Caco-2 (cell line): ENCODE data around the gene UQCRHL. TPM values are rescaled to one million over a fixed set of nuclear protein-coding genes. Genes with fewer than 3 reads are reported as not detected.
A peak's percentile ranks its signal among the peaks of the same experiment; 100 is the strongest.

Source experiments
- BruUV-seq: library from RNA; stranded (reverse); fragments of 400-500 nt; replicated peaks from 2 replicates; lab custom pipeline; 2021; lab: Mats Ljungman, UMichigan
- CTCF ChIA-PET: fragments of 300-600 bp; sonication (Branson Sonifier 250); formaldehyde crosslinking; loops from one replicate; lab custom pipeline; 2022; ENCODE audit warnings: antibody characterized with exemption; lab: Charles Lee
- POLR2A ChIA-PET: fragments of 300-600 bp; sonication (Branson Sonifier 250); formaldehyde crosslinking; loops from one replicate; lab custom pipeline; 2022; ENCODE audit warnings: antibody characterized with exemption; lab: Charles Lee
- DNase-seq, 2 experiments: peaks; one replicate each; pipeline versions ENCODE4 v3.0.0 to v3.0.0-alpha.2; 2020 to 2022
- H3K27me3 ChIP-seq: replicated peaks from 2 replicates; pipeline ENCODE4 v1.6.0; 2011; ENCODE audit warnings: low read length; ENCODE audit not compliant: control insufficient read depth, insufficient read depth
- H3K36me3 ChIP-seq: 2 replicates; pipeline ENCODE4 v1.5.1; 2011; ENCODE audit warnings: low read length; ENCODE audit not compliant: control insufficient read depth, insufficient read depth
- H3K4me1 ChIP-seq: fragments of 250-450 bp; sonication (Bioruptor Pico); 2 replicates; pipeline ENCODE4 v1.5.1; 2020; ENCODE audit warnings: mild to moderate bottlenecking
- H3K4me3 ChIP-seq: 2 replicates; pipeline ENCODE4 v1.5.1; 2011; ENCODE audit warnings: low read depth, mild to moderate bottlenecking, control low read depth, low read length
- H3K9me3 ChIP-seq: fragments of 250-450 bp; sonication (Bioruptor Pico); 2 replicates; pipeline ENCODE4 v1.5.1; 2020; ENCODE audit warnings: mild to moderate bottlenecking, moderate library complexity
- H3K27ac Mint-ChIP-seq: one replicate; pipeline ENCODE4 v1.8.0; 2022; ENCODE audit warnings: mixed read lengths; ENCODE audit not compliant: unreplicated experiment
- H3K27me3 Mint-ChIP-seq: one replicate; pipeline ENCODE4 v1.8.0; 2022; ENCODE audit warnings: mixed read lengths; ENCODE audit not compliant: insufficient read depth, unreplicated experiment
- H3K36me3 Mint-ChIP-seq: one replicate; pipeline ENCODE4 v1.8.0; 2022; ENCODE audit warnings: mild to moderate bottlenecking, mixed read lengths; ENCODE audit not compliant: insufficient read depth, unreplicated experiment
- H3K4me1 Mint-ChIP-seq: one replicate; pipeline ENCODE4 v1.8.0; 2022; ENCODE audit warnings: low read depth, mixed read lengths; ENCODE audit not compliant: unreplicated experiment
- H3K4me3 Mint-ChIP-seq: one replicate; pipeline ENCODE4 v1.8.0; 2022; ENCODE audit warnings: mild to moderate bottlenecking, moderate library complexity, mixed read lengths; ENCODE audit not compliant: unreplicated experiment
- H3K9me3 Mint-ChIP-seq: one replicate; pipeline ENCODE4 v1.8.0; 2022; ENCODE audit warnings: mixed read lengths; ENCODE audit not compliant: unreplicated experiment
- intact Hi-C: fragments of 100-400 bp; cut with micrococcal nuclease; formaldehyde crosslinking; loops from one replicate; pipeline ENCODE4 v1.10.0; 2022; ENCODE audit not compliant: unreplicated experiment
- total RNA-seq: library from RNA; stranded (reverse); gene quantifications from 2 replicates; pipeline ENCODE4 v1.2.3, GENCODE V29; 2022
- TF ChIP-seq, protein P1 (sequence below), 2 experiments: fragments of 200-600 bp in 1 of 2; IDR thresholded peaks; 1 replicate in 1 of 2; 2 replicates in 1 of 2; pipeline versions ENCODE4 v1.5.1 to v1.8.0; 2011 to 2022; ENCODE audit warnings: antibody characterized with exemption in 1 of 2, control low read depth in 1 of 2, inconsistent platforms in 1 of 2, low read depth in 1 of 2, low read length in 1 of 2, mild to moderate bottlenecking in 1 of 2, moderate library complexity in 1 of 2; ENCODE audit not compliant: insufficient read depth in 1 of 2, severe bottlenecking in 1 of 2, unreplicated experiment in 1 of 2

Gene UQCRHL
- total RNA-seq, 1 experiment from 2014 or later: 1.8 TPM

DNA sequence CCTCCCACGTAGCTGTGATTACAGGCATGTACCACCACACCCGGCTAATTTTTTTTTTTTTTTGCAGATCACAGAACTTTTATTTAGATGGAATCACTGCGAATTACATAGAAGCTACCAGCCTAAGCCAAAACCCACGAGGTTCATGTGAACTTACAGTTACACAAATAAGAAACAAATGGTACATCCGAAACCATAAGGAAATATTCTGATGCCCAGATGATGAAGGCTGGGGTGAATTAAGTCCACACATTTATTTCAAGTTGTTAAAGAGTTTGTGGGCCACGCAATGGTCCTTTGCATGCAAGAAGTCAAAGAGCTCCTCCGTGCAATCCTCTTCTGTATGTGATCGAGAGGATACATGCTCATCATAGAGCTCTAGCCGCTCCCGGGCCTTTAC, 328 bp downstream of the UQCRHL start:
- CTCF ChIA-PET: no interaction called here
- intact Hi-C loops: no loop called here
- POLR2A ChIA-PET: no interaction called here
- H3K36me3 Mint-ChIP-seq: no peaks in the 10 kb centered on the region
- Histone ChIP-seq H3K9me3 (no peaks in the 10 kb centered on the region), H3K27me3 (no peaks in the 10 kb centered on the region), H3K4me3 (no peak overlapping the region), H3K4me1 (peaks cover 15% of the 10 kb centered on the region), H3K36me3 (no peaks in the 10 kb centered on the region)
- H3K27ac Mint-ChIP-seq: no peak overlapping the region
- peaks cover 24% of the 10 kb centered on the region for H3K4me1 Mint-ChIP-seq
- TF ChIP-seq, protein P1, sequence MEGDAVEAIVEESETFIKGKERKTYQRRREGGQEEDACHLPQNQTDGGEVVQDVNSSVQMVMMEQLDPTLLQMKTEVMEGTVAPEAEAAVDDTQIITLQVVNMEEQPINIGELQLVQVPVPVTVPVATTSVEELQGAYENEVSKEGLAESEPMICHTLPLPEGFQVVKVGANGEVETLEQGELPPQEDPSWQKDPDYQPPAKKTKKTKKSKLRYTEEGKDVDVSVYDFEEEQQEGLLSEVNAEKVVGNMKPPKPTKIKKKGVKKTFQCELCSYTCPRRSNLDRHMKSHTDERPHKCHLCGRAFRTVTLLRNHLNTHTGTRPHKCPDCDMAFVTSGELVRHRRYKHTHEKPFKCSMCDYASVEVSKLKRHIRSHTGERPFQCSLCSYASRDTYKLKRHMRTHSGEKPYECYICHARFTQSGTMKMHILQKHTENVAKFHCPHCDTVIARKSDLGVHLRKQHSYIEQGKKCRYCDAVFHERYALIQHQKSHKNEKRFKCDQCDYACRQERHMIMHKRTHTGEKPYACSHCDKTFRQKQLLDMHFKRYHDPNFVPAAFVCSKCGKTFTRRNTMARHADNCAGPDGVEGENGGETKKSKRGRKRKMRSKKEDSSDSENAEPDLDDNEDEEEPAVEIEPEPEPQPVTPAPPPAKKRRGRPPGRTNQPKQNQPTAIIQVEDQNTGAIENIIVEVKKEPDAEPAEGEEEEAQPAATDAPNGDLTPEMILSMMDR (IDR thresholded peaks at IDR 0.05; ENCODE audit: insufficient read depth in 1 of 2, low read depth in 1 of 2, low read length in 1 of 2, severe bottlenecking in 1 of 2, unreplicated experiment in 1 of 2): no peak
- no peak for DNase-seq
- H3K27me3 Mint-ChIP-seq: no peaks in the 10 kb centered on the region
- no peaks in the 10 kb centered on the region for H3K9me3 Mint-ChIP-seq
- BruUV-seq: no TSS peak
- H3K4me3 Mint-ChIP-seq: no peak overlapping the region

DNA sequence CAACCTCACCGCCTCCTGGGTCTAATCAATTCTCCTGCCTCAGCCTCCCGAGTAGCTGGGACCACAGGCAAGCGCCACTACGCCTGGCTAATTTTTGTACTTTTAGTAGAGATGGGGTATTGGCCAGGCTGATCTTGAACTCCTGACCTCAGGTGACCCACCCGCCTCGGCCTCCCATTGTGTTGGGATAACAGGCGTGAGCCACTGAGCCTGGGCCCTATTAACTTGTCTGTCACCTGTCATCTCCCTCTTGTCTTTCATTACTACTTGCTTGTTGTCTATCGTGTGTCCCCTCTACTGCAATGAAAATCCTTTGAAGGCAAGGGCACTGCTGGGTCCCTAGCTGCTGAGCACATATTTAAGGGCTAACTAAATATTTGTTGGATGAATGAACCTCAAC, 3.4 kb downstream of the UQCRHL start:
- Histone ChIP-seq H3K4me3 (no peak overlapping the region), H3K27me3 (no peaks in the 10 kb centered on the region), H3K9me3 (no peaks in the 10 kb centered on the region), H3K36me3 (no peaks in the 10 kb centered on the region), H3K4me1 (peaks cover 38% of the 10 kb centered on the region)
- Mint-ChIP-seq H3K4me3 (no peak overlapping the region), H3K36me3 (peaks cover 17% of the 10 kb centered on the region), H3K4me1 (peaks cover 48% of the 10 kb centered on the region), H3K9me3 (no peaks in the 10 kb centered on the region), H3K27me3 (no peaks in the 10 kb centered on the region), H3K27ac (no peak overlapping the region)
- TF ChIP-seq, protein P1 (IDR thresholded peaks at IDR 0.05; ENCODE audit: insufficient read depth in 1 of 2, low read depth in 1 of 2, low read length in 1 of 2, severe bottlenecking in 1 of 2, unreplicated experiment in 1 of 2): no peak
- CTCF ChIA-PET: interaction anchor here (0.7 kb wide), 1 partner anchor 9 kb away, joined by 6 read pairs; no protein-coding TSS in a partner anchor
- no TSS peak for BruUV-seq
- intact Hi-C loops: loop anchor here (5.0 kb wide), 1 partner anchor 118 kb away; no protein-coding TSS in a partner anchor
- no peak for DNase-seq
- POLR2A ChIA-PET: no interaction called here

DNA sequence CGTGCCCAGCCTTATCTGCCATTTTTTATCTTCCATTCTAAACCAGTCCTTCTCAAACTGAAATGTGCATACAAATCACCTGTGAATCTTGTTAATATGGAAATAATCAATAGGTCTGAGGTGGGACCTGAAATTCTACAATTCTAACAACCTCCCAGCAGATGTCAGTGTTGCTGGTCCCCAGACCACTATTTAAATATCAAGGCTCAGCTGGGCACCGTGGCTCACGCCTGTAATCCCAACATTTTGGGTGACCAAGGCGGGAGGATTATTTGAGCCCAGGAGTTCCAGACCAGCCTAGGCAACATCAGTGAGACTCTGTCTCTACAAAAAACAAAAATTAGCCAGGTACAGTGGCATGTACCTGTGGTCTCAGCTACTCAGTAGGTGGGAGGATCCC, 4.1 kb downstream of the UQCRHL start:
- intact Hi-C loops: loop anchor here (5.0 kb wide), 1 partner anchor 119 kb away; no protein-coding TSS in a partner anchor
- H3K36me3 Mint-ChIP-seq: peaks cover 21% of the 10 kb centered on the region
- Histone ChIP-seq H3K36me3 (no peaks in the 10 kb centered on the region), H3K4me1 (peaks cover 35% of the 10 kb centered on the region), H3K4me3 (no peak overlapping the region), H3K9me3 (no peaks in the 10 kb centered on the region), H3K27me3 (no peaks in the 10 kb centered on the region)
- H3K27ac Mint-ChIP-seq: no peak overlapping the region
- CTCF ChIA-PET: interaction anchor here (0.6 to 0.7 kb wide), 2 partner anchors 9 to 14 kb away, joined by 5 to 6 read pairs; no protein-coding TSS in a partner anchor
- H3K4me3 Mint-ChIP-seq: no peak overlapping the region
- POLR2A ChIA-PET: interaction anchor here (0.5 kb wide), 1 partner anchor 30 kb away, joined by 4 read pairs; no protein-coding TSS in a partner anchor
- no peak for DNase-seq
- TF ChIP-seq, protein P1 (IDR thresholded peaks at IDR 0.05; ENCODE audit: insufficient read depth in 1 of 2, low read depth in 1 of 2, low read length in 1 of 2, severe bottlenecking in 1 of 2, unreplicated experiment in 1 of 2): peak; percentile 31 to 41
- no TSS peak for BruUV-seq
- H3K4me1 Mint-ChIP-seq: peaks cover 45% of the 10 kb centered on the region
- H3K27me3 Mint-ChIP-seq: no peaks in the 10 kb centered on the region
- H3K9me3 Mint-ChIP-seq: no peaks in the 10 kb centered on the region
